ENCODE data around the gene CTDSPL2.
"Not testable (repeated sequence)": the region's sequence is repeated elsewhere in the genome, so short reads cannot be mapped to it uniquely, and the experiment has no call there.

Gene CTDSPL2

DNA sequence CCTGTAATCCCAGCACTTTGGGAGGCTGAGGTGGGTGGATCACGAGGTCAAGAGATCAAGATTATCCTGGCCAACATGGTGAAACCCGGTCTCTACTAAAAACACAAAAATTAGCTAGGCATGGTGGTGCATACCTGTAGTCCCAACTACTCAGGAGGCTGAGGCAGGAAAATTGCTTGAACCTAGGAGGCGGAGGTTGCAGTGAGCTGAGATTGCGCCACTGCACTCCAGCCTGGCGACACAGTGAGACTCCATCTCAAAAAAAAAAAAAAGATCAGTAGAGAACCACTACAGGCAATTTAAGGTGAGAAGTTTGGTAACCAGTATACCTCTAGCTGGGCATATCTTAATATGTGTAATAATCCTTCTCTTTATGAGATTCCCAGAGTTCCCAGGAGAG, 117.3 kb downstream of the CTDSPL2 start:
- DNase-seq, result not testable (repeated sequence)

GRCh38 chr15:44545913-44546802, 118.7 kb downstream of the CTDSPL2 start:
- DNase-seq, result no peak

DNA sequence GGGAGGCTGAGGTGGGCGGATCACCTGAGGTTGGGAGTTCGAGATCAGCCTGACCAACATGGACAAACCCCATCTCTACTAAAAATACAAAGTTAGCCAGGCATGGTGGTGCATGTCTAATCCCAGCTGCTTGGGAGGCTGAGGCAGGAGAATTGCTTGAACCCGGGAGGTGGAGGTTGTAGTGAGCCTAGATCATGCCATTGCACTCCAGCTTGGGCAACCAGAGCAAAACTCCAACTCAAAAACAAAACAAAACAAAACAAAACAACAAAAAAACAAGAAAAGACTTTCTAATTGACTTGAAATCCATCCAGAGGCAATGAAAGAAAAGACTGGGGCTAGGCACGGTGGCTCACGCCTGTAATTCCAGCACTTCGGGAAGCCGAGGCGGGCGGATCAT, 121.7 kb downstream of the CTDSPL2 start:
- not testable (repeated sequence) for DNase-seq

DNA sequence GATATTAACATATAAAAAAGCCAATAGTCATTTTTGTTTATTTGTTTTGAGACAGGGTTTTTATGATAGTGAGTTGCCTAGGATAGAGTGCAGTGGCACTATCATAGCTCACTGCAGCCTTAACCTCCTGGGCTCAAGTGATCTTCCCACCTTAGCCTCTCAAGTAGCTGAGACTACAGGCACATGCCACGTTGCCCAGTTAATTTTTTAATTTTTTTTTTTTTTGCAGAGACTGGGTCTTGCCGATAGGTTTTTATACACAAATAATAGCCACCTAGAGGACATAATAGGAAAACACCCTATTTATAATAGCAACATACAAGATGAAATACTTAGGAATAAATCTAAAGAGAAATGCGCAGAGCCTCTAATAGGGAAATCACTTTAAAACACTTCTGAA, 122.8 kb downstream of the CTDSPL2 start:
- DNase-seq, result no peak

DNA sequence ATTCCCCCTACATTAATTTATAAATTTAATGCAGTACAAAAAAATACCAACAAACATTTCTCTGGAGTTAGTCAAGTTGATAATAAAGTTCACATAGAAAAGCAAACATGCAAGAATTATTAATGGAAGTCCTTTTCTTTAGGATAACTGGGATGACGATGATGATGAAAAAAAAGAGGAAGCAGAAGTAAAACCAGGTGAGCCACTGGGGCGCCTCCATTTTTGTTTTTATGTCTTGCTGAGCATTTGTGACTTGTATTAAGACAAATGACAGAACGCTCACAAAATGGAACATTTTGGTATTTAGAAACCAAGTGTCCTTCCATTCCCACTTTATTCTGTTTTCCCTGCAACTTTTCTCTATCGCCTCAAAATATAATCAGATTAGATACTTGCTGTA, 123.3 kb downstream of the CTDSPL2 start:
- DNase-seq, result no peak

DNA sequence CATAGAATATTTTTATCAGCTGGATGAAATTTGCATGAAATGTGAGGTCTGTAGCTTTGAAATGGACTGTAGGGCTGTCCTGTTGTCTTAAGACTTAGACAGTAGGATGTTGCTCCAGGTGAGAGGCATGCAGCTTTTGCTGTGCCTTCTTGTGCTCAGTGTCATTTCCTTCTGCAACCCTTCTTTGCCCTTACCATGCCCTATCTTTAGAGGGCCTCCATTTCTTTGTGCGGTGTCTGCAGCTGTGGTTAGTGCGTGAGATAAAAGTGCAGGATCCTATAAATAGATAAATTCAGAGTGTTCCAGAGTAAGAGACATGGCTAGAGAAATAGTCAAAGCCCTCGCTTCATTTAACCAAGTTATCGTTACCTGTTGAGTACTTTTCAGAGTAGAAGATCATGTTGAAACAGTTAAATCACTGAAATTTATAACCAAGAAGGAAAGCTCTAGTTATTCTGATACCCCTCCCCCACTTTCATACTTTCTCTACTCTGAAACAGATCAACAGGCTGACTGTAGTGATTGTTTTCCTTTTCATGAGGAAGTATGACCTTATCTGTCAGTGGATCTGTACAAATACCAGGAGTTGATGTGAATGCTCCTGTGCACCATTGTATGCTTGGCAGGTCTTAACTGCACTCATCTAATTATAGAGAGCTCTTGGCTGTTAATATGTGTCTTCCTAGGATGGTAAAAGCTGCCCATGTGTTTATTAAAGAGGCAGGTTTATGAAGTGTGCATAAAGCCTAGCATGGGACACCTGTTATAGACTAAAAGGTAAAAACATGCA, 127.7 kb downstream of the CTDSPL2 start:
- DNase-seq, result no peak

- not testable (repeated sequence) for DNase-seq
Measured at GRCh38 chr15:44560926-44561325, 133.5 kb downstream of the CTDSPL2 start.

- DNase-seq, result no peak
Measured at GRCh38 chr15:44565387-44566154, 138.1 kb downstream of the CTDSPL2 start.

DNA sequence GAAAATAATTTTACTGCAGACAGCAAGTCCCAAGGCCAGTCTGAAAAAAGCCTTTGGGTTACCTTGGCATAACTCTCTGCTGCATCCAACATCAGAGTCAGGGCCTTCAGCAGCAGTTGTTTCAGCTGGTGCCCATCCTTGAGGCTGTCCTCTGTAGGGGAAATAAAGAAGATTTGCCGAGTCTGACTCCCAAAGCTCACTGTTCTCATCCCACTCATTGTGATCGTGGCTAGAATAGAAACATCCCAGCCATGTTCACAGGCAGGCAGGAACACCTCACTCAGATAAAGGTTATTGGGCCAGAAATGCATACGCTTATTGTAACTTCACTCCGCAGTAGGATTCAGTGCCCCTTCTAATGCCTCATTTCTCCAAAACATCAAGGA, 138.7 kb downstream of the CTDSPL2 start:
- DNase-seq, result no peak

DNA sequence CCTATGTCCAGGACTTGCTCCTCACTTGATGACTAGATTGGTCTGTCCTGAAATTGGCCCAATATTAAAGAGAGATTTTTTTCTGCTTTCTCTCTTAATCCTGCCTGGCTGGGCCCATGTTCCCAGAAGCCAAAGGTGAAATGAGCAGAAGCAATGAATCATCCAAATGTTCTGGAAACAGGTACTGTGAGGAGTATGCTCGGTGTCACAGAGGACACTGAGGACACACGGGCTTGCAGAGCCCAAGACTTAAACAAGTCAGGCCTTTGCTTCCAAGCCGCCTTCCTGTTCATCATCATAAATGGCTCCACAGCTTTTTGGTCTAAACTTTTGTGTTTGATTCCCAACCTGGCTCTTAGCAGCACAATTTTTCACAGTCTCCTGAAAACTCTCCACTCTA, 140.9 kb downstream of the CTDSPL2 start:
- no peak for DNase-seq

- DNase-seq, result no peak
Measured at GRCh38 chr15:44569316-44569715, 141.9 kb downstream of the CTDSPL2 start.

GRCh38 chr15:44570361-44570760, 142.9 kb downstream of the CTDSPL2 start:
- no peak for DNase-seq

DNA sequence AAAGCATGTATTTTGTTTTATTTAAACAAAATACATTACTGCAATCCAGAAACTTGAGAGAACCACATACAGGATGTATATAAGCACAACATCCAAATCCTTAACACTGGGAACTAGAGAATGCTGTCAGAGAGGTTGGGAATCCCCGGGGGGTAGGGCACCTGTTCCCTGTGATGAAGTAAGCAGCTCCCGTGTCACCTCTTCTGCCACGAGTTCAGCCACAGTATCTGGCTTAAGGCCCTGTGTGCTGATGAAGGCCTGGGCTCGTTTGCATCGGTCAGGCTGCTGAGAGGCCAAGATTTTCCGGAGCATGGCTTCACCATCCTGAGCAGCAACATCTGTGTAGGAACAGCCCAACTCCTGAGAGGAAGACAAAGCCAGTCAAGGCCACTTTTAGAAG, 146.0 kb downstream of the CTDSPL2 start:
- no peak for DNase-seq

GRCh38 chr15:44574734-44575133, 147.3 kb downstream of the CTDSPL2 start:
- DNase-seq, result no peak

All from NCI-H2081 treated with DMSO at 0.1 percent for 48 hours (cell line).